ENCODE data around the gene DLGAP1.

DLGAP1 gene

DNA sequence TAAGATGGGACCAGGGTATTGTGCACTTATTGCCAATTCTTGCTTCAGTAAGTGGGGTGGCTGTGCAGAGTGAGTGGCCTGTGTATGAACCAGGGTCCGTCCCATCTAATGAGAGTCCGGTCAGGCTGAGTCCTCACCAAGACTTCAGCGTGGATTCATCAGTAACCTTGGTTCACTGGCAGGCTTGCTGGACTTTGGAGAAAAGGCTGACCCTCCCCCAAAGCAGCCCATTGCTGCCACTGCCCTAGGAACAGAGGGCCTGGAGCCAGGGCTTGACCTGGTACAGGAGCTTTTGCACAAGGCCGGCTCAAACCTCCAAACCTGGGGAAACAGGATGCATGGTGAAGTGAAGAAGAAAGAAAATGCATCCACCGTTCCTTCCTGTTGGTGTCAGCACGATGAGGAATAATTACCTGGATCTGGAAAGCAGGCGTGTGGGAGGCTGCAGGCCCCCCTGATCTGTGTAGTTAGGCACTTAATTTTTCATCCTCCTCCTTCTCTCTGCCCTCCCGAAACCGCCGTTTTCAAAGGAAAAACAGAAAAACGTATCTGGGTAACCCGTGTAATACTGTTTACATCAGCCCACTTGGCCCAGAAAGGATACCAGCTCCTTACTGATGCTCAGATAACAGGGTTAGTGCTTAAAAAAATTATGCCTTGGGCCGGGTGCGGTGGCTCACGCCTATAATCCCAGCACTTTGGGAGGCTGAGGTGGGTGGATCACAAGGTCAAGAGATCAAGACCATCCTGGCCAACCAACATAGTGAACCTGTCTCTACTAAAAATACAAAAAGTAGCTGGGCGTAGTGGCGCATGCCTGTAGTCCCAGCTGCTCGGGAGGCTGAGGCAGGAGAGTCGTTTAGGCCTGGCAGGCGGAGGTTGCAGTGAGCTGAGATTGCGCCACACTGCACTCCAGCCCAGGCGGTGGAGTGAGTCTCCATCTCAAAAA, 857.4 kb downstream of the DLGAP1 start:
- TF ChIP-seq, protein P1, sequence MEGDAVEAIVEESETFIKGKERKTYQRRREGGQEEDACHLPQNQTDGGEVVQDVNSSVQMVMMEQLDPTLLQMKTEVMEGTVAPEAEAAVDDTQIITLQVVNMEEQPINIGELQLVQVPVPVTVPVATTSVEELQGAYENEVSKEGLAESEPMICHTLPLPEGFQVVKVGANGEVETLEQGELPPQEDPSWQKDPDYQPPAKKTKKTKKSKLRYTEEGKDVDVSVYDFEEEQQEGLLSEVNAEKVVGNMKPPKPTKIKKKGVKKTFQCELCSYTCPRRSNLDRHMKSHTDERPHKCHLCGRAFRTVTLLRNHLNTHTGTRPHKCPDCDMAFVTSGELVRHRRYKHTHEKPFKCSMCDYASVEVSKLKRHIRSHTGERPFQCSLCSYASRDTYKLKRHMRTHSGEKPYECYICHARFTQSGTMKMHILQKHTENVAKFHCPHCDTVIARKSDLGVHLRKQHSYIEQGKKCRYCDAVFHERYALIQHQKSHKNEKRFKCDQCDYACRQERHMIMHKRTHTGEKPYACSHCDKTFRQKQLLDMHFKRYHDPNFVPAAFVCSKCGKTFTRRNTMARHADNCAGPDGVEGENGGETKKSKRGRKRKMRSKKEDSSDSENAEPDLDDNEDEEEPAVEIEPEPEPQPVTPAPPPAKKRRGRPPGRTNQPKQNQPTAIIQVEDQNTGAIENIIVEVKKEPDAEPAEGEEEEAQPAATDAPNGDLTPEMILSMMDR (IDR thresholded peaks at IDR 0.05; ENCODE audit: insufficient read depth, low read depth, low read length, missing control alignments), result no peak
- DNase-seq (ENCODE audit: low read depth), result no peak
- no peak overlapping the region for H3K4me3 ChIP-seq (ENCODE audit: low read depth, low read length)

DNA sequence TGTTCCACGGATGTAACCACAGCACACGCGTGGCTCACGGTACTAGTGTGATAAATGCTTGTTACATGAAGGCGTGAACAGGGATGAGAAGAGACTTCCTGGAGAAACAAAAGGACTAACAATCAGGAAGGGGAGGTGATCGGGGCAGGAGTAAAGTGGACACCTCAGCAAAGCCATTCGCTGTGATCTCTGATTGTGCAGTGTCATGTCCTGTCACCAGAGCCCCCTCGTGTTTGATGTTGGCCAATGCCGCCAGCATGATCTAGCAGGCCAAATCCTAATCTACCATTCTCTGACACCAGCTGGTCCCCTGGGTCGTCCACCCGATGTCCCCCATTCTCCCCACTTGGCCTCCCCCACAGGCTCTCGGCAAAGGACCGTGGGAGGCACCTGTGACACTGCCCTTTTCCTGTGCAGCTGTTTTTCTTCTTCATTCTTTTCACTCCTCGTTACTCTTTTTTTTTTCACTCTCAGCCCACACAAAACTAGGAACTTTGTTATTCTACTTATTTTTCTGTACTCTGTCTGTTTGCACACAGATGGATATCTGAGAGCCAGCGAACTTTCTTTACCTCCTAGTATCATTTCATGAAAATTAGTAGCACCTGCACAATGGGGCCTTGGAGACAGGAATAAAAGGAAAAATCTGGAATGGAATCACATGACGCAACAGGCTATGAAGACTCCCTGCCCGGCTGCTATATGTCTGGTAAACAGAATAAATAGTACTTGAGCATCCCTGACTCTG, 858.3 kb downstream of the DLGAP1 start:
- peak overlapping the region; percentile 57 for H3K4me3 ChIP-seq (ENCODE audit: low read depth, low read length)
- TF ChIP-seq, protein P1 (IDR thresholded peaks at IDR 0.05; ENCODE audit: insufficient read depth, low read depth, low read length, missing control alignments), result peak; percentile 48
- peak; percentile 81 for DNase-seq (ENCODE audit: low read depth)

DNA sequence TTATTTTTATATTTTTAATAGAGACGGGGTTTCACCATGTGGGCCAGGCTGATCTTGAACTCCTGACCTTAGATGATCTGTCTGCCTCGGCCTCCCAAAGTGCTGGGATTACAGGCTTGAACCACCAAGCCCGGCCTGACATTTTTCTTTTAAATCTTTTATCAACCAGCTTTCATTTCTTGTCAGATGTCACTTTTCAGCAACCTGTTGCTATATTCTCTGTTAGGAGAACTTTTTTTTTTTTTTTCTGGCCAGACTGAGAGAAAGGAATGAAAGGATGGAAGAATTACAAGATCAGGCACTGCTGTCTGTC, 858.8 kb downstream of the DLGAP1 start:
- no peak for DNase-seq (ENCODE audit: low read depth)
- peak overlapping the region; percentile 57 for H3K4me3 ChIP-seq (ENCODE audit: low read depth, low read length)
- TF ChIP-seq, protein P1 (IDR thresholded peaks at IDR 0.05; ENCODE audit: insufficient read depth, low read depth, low read length, missing control alignments), result no peak

DNA sequence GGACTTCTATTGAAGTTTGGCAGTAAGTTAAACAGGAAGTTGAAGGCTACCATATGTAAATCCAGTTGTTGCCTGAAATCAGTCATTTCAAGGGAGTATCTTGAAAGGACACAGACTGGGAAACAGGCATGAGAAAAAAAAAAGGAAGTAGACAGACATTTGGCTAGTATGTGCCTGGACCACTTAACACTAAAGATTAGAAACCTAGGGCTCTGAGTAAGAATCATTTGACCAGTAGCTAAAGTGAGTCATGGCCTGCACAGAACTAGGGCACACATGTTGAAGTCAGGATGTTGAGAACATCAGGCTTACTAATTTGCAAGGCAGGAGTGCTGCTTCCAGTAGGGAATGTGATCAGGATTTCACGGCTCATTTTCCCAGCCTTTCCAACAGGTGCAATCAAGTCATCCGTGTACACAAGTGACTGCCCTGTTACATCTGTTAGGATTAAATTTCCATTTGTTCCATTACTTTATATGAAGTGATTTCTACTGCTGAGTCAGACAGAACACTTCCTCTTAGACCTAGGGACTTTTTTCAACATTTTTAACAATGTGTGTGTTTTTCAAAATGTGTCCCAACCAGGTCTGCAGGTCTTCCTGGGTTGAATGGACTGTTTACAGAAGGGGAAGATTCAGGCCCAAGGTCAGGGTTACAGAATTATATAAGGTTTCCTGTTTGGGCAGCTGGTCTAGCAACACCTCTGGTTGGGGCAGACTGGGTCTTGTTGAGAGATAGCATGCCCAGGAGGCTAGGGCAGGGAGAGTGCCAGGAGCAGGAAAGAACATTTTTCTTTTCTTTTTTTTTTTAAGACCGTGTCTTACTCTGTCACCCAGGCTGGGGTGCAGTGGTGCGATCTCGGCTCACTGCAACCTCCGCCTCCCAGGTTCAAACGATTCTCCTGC, 859.5 kb downstream of the DLGAP1 start:
- peak; percentile 82 for DNase-seq (ENCODE audit: low read depth)

DNA sequence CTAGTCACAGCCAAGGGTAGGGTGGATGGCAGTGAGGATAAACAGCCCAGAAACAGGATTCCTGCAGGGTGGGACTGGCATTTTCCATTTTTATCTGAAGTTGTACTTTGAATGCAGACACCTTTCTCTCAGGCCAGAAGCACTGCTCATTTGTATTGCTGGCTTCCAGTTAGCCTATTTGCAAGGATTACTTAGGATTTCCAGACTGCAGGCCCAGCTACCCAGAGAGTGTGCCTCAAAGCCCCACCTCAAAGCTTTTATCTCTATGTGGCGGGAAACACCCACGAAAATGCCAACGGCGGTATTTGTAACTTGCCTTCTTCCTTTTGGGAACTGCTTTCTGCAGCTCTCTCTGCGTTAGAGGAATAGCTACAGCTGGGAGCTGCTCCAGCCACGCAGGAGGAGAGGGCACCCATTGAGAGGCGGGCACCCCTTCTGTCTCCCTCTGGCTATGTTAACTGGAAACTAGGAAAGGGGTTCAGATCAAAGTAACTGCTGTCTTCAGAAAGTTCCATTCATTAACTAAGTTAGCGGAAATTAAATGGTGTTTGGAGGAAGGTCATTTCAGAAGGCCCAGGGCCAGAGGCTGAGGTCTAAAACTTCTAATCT, 860.2 kb downstream of the DLGAP1 start:
- peak overlapping the region; percentile 57 for H3K4me3 ChIP-seq (ENCODE audit: low read depth, low read length)
- TF ChIP-seq, protein P1 (IDR thresholded peaks at IDR 0.05; ENCODE audit: insufficient read depth, low read depth, low read length, missing control alignments), result no peak
- no peak for DNase-seq (ENCODE audit: low read depth)

More for the DNA sequence above, 859.5 kb downstream of the DLGAP1 start:
- TF ChIP-seq, protein P1 (IDR thresholded peaks at IDR 0.05; ENCODE audit: insufficient read depth, low read depth, low read length, missing control alignments), result no peak
- H3K4me3 ChIP-seq (ENCODE audit: low read depth, low read length), result peak overlapping the region; percentile 57
